Frontal cortex (tissue), 4 donors: ENCODE results near the gene GRP. TPM values are rescaled to one million over a fixed set of nuclear protein-coding genes. Genes with fewer than 3 reads are reported as not detected.

Experiments used
- DNase-seq, 2 donors: peaks; one replicate each; pipeline ENCODE4 v3.0.0; 2012; ENCODE audit warnings: low spot score in 2 of 2
- FAIRE-seq: peaks from 2 replicates; lab custom pipeline; 2012; peaks lifted over from hg19 to GRCh38; lab: Jason Lieb, UNC
- total RNA-seq: library from RNA; depleted of rRNA; stranded (reverse); fragments of >200 nt; gene quantifications from one replicate; pipeline ENCODE4 v1.2.3, GENCODE V29; 2014
- donor health status: control.
- donor health status: control.
- donor health status: control.

The GRP gene
- 22.8 TPM for total RNA-seq

GRCh38 chr18:59219672-59220163 lies at the start of gene GRP:
GRP (plus strand) TSS chr18:59220158; CDS start chr18:59220266, 108 bp downstream.
- FAIRE-seq, result no peak
- DNase-seq, result no peak

GRCh38 chr18:59172664-59173249 lies 47.2 kb upstream of the GRP start:
- no peak for DNase-seq

GRCh38 chr18:59177485-59177884 lies 42.5 kb upstream of the GRP start:
- FAIRE-seq (no peak), DNase-seq (no peak)

More at GRCh38 chr18:59172664-59173249, 47.2 kb upstream of the GRP start:
- FAIRE-seq, result no peak

- FAIRE-seq, result no peak
- DNase-seq, result no peak
Observed at GRCh38 chr18:59180150-59180845, 39.7 kb upstream of the GRP start.

- DNase-seq (no peak), FAIRE-seq (no peak)
Observed at GRCh38 chr18:59182673-59183072, 37.3 kb upstream of the GRP start.

- no peak for FAIRE-seq
- DNase-seq, result no peak
Observed at GRCh38 chr18:59189008-59189407, 30.9 kb upstream of the GRP start.

GRCh38 chr18:59189746-59190145 lies 30.2 kb upstream of the GRP start:
- no peak for FAIRE-seq
- DNase-seq, result no peak

GRCh38 chr18:59196161-59196725 lies 23.7 kb upstream of the GRP start:
- FAIRE-seq, result no peak

GRCh38 chr18:59197636-59198035 lies 22.3 kb upstream of the GRP start:
- FAIRE-seq (no peak), DNase-seq (no peak)

More at GRCh38 chr18:59196161-59196725, 23.7 kb upstream of the GRP start:
- DNase-seq, result no peak

GRCh38 chr18:59198215-59198614 lies 21.7 kb upstream of the GRP start:
- FAIRE-seq (no peak), DNase-seq (no peak)

- FAIRE-seq (no peak), DNase-seq (no peak)
Observed at GRCh38 chr18:59200787-59201186, 19.2 kb upstream of the GRP start.

- DNase-seq (no peak), FAIRE-seq (no peak)
Observed at GRCh38 chr18:59202258-59202820, 17.6 kb upstream of the GRP start.

GRCh38 chr18:59207506-59207905 lies 12.5 kb upstream of the GRP start:
- DNase-seq (no peak), FAIRE-seq (no peak)

GRCh38 chr18:59208602-59209125 lies 11.3 kb upstream of the GRP start:
- FAIRE-seq, result no peak
- no peak for DNase-seq

- FAIRE-seq (no peak), DNase-seq (no peak)
Observed at GRCh38 chr18:59210299-59210698, 9.7 kb upstream of the GRP start.

- FAIRE-seq (no peak), DNase-seq (no peak)
Observed at GRCh38 chr18:59211629-59212028, 8.3 kb upstream of the GRP start.

- FAIRE-seq (no peak), DNase-seq (no peak)
Observed at GRCh38 chr18:59218018-59218417, 1.9 kb upstream of the GRP start.

GRCh38 chr18:59220164-59220783 lies 316 bp downstream of the GRP start:
- FAIRE-seq, result no peak
- DNase-seq, result peak in 1 of 2 donors; percentile 24

- FAIRE-seq, result no peak
- no peak for DNase-seq
Observed at GRCh38 chr18:59220784-59221765, 1.1 kb downstream of the GRP start.
